Spleen (tissue), 7 donors: Measurements from ENCODE around the gene SSUH2.

Experiments used
- POLR2A ChIP-seq, 3 donors: fragments of 450-650 bp; IDR thresholded peaks; one replicate each; pipeline ENCODE4 v1.5.1; 2017; ENCODE audit warnings: antibody characterized with exemption in 3 of 3, mild to moderate bottlenecking in 1 of 3
- TF ChIP-seq, protein P1 (sequence below), 11 experiments: fragments of 200-600 bp in 7 of 11; fragments of 450-650 bp in 4 of 11; sonication (generic) in 4 of 11; IDR thresholded peaks in 8 of 11; conservative IDR thresholded peaks in 3 of 11; 1 replicate in 7 of 11; 2 replicates in 4 of 11; pipeline versions ENCODE4 v1.4.0 to v1.8.0; 2016 to 2021; ENCODE audit warnings: antibody characterized with exemption in 11 of 11, inconsistent platforms in 4 of 11, mild to moderate bottlenecking in 1 of 11
- donor health status: DM: no; HTN: no; CAD: no; lungs with moderate emphysema.
- donor health status: DM: no; HTN: no; CAD: no.
- donor health status: DM: no; HTN: no; CAD: no.

DNA sequence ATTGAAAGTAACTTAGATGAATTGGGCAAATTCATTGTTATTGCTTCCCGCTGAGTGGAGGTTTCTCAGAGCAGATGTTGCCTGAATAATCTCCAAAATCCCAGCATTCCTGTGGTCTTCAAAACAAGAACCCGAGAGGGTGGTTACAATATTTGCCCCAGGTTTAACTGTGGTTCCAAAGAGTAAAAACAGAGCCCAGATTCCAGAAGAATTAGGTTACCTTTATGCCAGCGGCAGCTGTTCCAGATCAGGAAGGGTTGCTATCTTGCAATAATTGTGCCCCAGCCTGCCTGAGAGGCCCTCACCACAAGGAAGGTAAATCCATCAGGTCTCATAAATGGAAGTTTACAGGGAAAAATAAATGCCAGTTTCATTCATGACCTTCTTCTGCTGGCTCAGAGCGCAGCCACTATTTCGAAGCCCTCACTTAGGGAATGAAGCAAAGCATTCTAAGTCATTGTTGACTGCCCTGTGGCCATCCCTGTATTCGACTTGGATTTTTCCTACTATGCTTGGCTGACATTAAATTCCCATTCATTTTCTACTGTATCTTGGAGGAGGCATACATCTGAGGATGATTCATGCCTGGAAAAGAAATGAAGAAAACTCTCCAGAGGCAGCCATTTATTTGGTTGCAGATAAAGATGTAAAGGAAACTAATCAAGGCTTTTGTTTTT is 54.6 kb downstream of the SSUH2 start:
- no peak for TF ChIP-seq POLR2A (IDR thresholded peaks at IDR 0.05)
- TF ChIP-seq, protein P1, sequence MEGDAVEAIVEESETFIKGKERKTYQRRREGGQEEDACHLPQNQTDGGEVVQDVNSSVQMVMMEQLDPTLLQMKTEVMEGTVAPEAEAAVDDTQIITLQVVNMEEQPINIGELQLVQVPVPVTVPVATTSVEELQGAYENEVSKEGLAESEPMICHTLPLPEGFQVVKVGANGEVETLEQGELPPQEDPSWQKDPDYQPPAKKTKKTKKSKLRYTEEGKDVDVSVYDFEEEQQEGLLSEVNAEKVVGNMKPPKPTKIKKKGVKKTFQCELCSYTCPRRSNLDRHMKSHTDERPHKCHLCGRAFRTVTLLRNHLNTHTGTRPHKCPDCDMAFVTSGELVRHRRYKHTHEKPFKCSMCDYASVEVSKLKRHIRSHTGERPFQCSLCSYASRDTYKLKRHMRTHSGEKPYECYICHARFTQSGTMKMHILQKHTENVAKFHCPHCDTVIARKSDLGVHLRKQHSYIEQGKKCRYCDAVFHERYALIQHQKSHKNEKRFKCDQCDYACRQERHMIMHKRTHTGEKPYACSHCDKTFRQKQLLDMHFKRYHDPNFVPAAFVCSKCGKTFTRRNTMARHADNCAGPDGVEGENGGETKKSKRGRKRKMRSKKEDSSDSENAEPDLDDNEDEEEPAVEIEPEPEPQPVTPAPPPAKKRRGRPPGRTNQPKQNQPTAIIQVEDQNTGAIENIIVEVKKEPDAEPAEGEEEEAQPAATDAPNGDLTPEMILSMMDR (IDR thresholded peaks at IDR 0.05 in 8 of 11, conservative IDR thresholded peaks at IDR 0.05 in 3 of 11) = no peak
